Esophagus squamous epithelium (tissue), 5 donors: ENCODE measurements around the gene UNC5B. TPM values are rescaled to one million over a fixed set of nuclear protein-coding genes. Genes with fewer than 3 reads are reported as not detected.

Source experiments
- DNase-seq: peaks from one replicate; lab custom pipeline; 2025; lab: John Stamatoyannopoulos, UW
- H3K27ac ChIP-seq, 4 donors: fragments of 200-600 bp; sonication (generic); one replicate each; pipeline ENCODE4 v1.5.1; 2016 to 2019; ENCODE audit warnings: mild to moderate bottlenecking in 1 of 4
- H3K27me3 ChIP-seq, 4 donors: fragments of 200-600 bp; sonication (generic); 1 replicate in 3 of 4; 2 replicates in 1 of 4; pipeline versions ENCODE4 v1.5.1 to v1.6.0; 2017 to 2021; ENCODE audit warnings: antibody characterized with exemption in 1 of 4
- H3K36me3 ChIP-seq, 3 donors: fragments of 200-600 bp; sonication (generic); one replicate each; pipeline ENCODE4 v1.5.1; 2016 to 2019
- H3K4me1 ChIP-seq, 3 donors: fragments of 200-600 bp; sonication (generic); one replicate each; pipeline ENCODE4 v1.5.1; 2017 to 2019
- H3K4me3 ChIP-seq, 4 donors: fragments of 200-600 bp; sonication (generic); 1 replicate in 3 of 4; 2 replicates in 1 of 4; pipeline ENCODE4 v1.5.1; 2016 to 2019; ENCODE audit warnings: mild to moderate bottlenecking in 2 of 4, moderate library complexity in 1 of 4
- H3K9me3 ChIP-seq, 3 donors: fragments of 200-600 bp; sonication (generic); one replicate each; pipeline ENCODE4 v1.5.1; 2016 to 2019
- CTCF ChIP-seq, 6 experiments: fragments of 450-650 bp in 4 of 6; fragments of 200-600 bp in 2 of 6; sonication (generic) in 2 of 6; IDR thresholded peaks; one replicate each; pipeline ENCODE4 v1.5.1; 2016 to 2019; ENCODE audit warnings: antibody characterized with exemption in 6 of 6, mild to moderate bottlenecking in 4 of 6, moderate library complexity in 4 of 6
- POLR2A ChIP-seq, 4 donors: fragments of 450-650 bp; IDR thresholded peaks; one replicate each; pipeline ENCODE4 v1.6.1; 2017; ENCODE audit warnings: antibody characterized with exemption in 4 of 4, mild to moderate bottlenecking in 4 of 4, moderate library complexity in 3 of 4
- WGBS, 2 donors: methylation state at CpG; one replicate each; pipeline ENCODE4 v1.1.5; 2018; 5-methylcytosine and 5-hydroxymethylcytosine counted together
- intact Hi-C: fragments of 100-400 bp; cut with DNase I; formaldehyde crosslinking; loops from one replicate; pipeline ENCODE4 v1.15.0; 2022
- total RNA-seq, 4 donors: library from RNA; depleted of rRNA; stranded (reverse); fragments of >200 nt; gene quantifications; one replicate each; pipeline ENCODE4 v1.1.0, GENCODE V29; 2016
- donor health status: DM: yes; HTN: yes; CAD: no.

Gene UNC5B
- total RNA-seq, 4 donors from 2014 or later = 18.9 to 48.1 (median 28.4) TPM

DNA sequence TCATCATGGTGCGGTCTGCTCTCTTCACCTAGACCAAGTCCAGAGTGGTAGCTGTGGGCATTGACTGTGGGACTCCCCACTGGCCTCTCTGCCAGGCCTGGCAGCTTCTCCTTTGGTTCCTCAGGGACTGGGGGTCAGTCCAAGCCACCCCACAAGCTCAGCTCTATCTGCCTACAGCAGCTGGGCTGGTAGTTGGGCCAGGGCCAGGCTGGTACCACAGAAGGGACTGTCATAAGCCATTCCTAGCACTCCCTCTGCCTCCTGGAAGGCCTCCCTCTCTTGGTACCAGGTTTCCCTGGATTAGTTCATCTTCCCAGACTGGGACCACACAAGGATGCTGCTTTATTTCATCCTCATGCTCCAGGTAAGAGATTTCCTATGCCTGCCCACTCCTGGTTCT is 24.2 kb upstream of the UNC5B start:
- intact Hi-C loops = no loop called here
- H3K4me1 ChIP-seq = no peaks in the 10 kb centered on the region
- H3K9me3 ChIP-seq = no peaks in the 10 kb centered on the region
- TF ChIP-seq CTCF (IDR thresholded peaks at IDR 0.05) (no peak), POLR2A (IDR thresholded peaks at IDR 0.05) (no peak)
- DNase-seq = no peak
- peaks cover 0 to 10% (median 0%) of the 10 kb centered on the region in 4 donors for H3K27me3 ChIP-seq
- no peak overlapping the region for H3K27ac ChIP-seq
- H3K36me3 ChIP-seq = no peaks in the 10 kb centered on the region
- H3K4me3 ChIP-seq = no peak overlapping the region
- WGBS, 2 donors = 100% methylated on average over 1 of the region's 1 CpG; no CpG with 5 or more reads in 1 of the 2 donors

- intact Hi-C loops = no loop called here
- Histone ChIP-seq H3K27ac (no peak overlapping the region), H3K36me3 (no peaks in the 10 kb centered on the region), H3K9me3 (no peaks in the 10 kb centered on the region), H3K4me3 (no peak overlapping the region), H3K27me3 (peaks cover 0 to 7% (median 0%) of the 10 kb centered on the region in 4 donors), H3K4me1 (no peaks in the 10 kb centered on the region)
- no peak for DNase-seq
- whole genome bisulfite sequencing, 2 donors = 73% methylated on average over 4 of the region's 4 CpGs; no CpG with 5 or more reads in 1 of the 2 donors
- TF ChIP-seq POLR2A (IDR thresholded peaks at IDR 0.05) (no peak), CTCF (IDR thresholded peaks at IDR 0.05) (no peak)
These were observed 21.4 kb upstream of the UNC5B start for GRCh38 chr10:71191019-71191418.

DNA sequence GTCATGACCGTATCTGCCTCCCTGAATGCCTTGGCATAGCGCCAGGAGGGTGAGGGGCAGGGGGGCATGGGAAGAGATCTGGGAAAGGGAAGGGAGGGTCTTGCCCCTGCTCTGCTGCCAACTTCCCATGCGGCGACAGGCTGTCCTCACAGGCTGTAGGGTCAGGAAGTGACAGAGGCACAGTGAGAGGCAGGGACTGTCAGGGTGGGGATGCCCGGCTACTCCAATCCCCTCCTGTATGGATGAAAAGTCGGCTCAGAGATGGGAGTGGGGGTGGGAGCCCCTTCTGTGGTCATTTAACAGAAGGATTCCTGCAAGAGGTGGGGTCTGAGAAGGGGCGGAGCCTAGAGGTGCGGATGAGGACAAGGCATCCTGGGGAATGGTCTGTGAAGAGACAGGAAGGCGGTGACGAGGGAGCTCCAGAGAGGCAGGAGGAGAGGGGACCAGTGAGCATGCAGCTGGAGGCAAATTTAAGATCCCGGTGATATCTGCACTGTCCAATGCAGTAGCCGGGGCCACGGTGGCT is 20.8 kb upstream of the UNC5B start:
- Histone ChIP-seq H3K27ac (no peak overlapping the region), H3K9me3 (no peaks in the 10 kb centered on the region), H3K27me3 (peaks cover 0 to 7% (median 0%) of the 10 kb centered on the region in 4 donors), H3K4me1 (no peaks in the 10 kb centered on the region), H3K36me3 (no peaks in the 10 kb centered on the region), H3K4me3 (no peak overlapping the region)
- 57 to 65% methylated on average over 10 to 12 of the region's 13 CpGs for WGBS, 2 donors
- intact Hi-C loops = no loop called here
- no peak for DNase-seq
- TF ChIP-seq CTCF (IDR thresholded peaks at IDR 0.05) = no peak
- TF ChIP-seq POLR2A (IDR thresholded peaks at IDR 0.05) = no peak

- Histone ChIP-seq H3K27ac (no peak overlapping the region), H3K4me3 (no peak overlapping the region), H3K36me3 (no peaks in the 10 kb centered on the region), H3K9me3 (peaks cover 0 to 16% (median 14%) of the 10 kb centered on the region in 3 donors), H3K27me3 (peaks cover 0 to 7% (median 0%) of the 10 kb centered on the region in 4 donors), H3K4me1 (no peaks in the 10 kb centered on the region)
- TF ChIP-seq POLR2A (IDR thresholded peaks at IDR 0.05) (no peak), CTCF (IDR thresholded peaks at IDR 0.05) (no peak)
- 83% methylated on average over 2 of the region's 3 CpGs; no CpG with 5 or more reads in 1 of the 2 donors for WGBS, 2 donors
- DNase-seq = no peak
- intact Hi-C loops = no loop called here
These were observed 18.9 kb upstream of the UNC5B start for GRCh38 chr10:71193516-71193915.

GRCh38 chr10:71197955-71198354 is 14.4 kb upstream of the UNC5B start:
- Histone ChIP-seq H3K9me3 (peaks cover 0 to 24% (median 19%) of the 10 kb centered on the region in 3 donors), H3K4me3 (no peak overlapping the region), H3K36me3 (no peaks in the 10 kb centered on the region), H3K27ac (no peak overlapping the region), H3K4me1 (no peaks in the 10 kb centered on the region), H3K27me3 (peaks cover 0 to 8% (median 0%) of the 10 kb centered on the region in 4 donors)
- no peak for DNase-seq
- intact Hi-C loops = no loop called here
- TF ChIP-seq CTCF (IDR thresholded peaks at IDR 0.05) (no peak), POLR2A (IDR thresholded peaks at IDR 0.05) (no peak)
